Stomach (tissue), 9 donors: ENCODE results near the gene SLC22A5. TPM values are rescaled to one million over a fixed set of nuclear protein-coding genes. Genes with fewer than 3 reads are reported as not detected.

Experiments used
- DNase-seq, 2 donors: peaks; one replicate each; pipeline versions ENCODE4 v3.0.0 to v3.0.0-alpha.2; 2013 to 2019
- H3K27ac ChIP-seq, 5 donors: fragments of 200-600 bp in 4 of 5; sonication (generic) in 4 of 5; one replicate each; pipeline ENCODE4 v1.5.1; 2013 to 2019; ENCODE audit warnings: mild to moderate bottlenecking in 1 of 5, moderate library complexity in 1 of 5
- H3K27me3 ChIP-seq, 3 donors: fragments of 200-600 bp; sonication (generic); one replicate each; pipeline ENCODE4 v1.5.1; 2017 to 2019; ENCODE audit warnings: mixed run types in 1 of 3
- H3K36me3 ChIP-seq, 4 donors: fragments of 200-600 bp; sonication (generic); 1 replicate in 3 of 4; 2 replicates in 1 of 4; pipeline ENCODE4 v1.5.1; 2016 to 2019
- H3K4me1 ChIP-seq, 4 donors: fragments of 200-600 bp; sonication (generic); one replicate each; pipeline ENCODE4 v1.5.1; 2016 to 2019
- H3K4me3 ChIP-seq, 4 donors: fragments of 200-600 bp; sonication (generic) in 3 of 4; one replicate each; pipeline ENCODE4 v1.5.1; 2016 to 2019; ENCODE audit warnings: mild to moderate bottlenecking in 1 of 4
- H3K9me3 ChIP-seq, 4 donors: fragments of 200-600 bp; sonication (generic); one replicate each; pipeline ENCODE4 v1.5.1; 2016 to 2019
- CTCF ChIP-seq, 7 experiments: fragments of 450-650 bp in 4 of 7; fragments of 200-600 bp in 3 of 7; sonication (generic) in 3 of 7; IDR thresholded peaks; one replicate each; pipeline ENCODE4 v1.5.1; 2016 to 2019; ENCODE audit warnings: antibody characterized with exemption in 7 of 7, control low read depth in 2 of 7, mild to moderate bottlenecking in 1 of 7
- EP300 ChIP-seq: sonication (generic); formaldehyde crosslinking; IDR thresholded peaks from one replicate; pipeline ENCODE4 v1.6.1; 2017; ENCODE audit warnings: antibody characterized with exemption
- POLR2A ChIP-seq, 4 donors: fragments of 450-650 bp; IDR thresholded peaks; one replicate each; pipeline ENCODE4 v1.6.1; 2016; ENCODE audit warnings: antibody characterized with exemption in 4 of 4, control low read depth in 2 of 4, mild to moderate bottlenecking in 1 of 4, moderate library complexity in 1 of 4
- POLR2AphosphoS5 ChIP-seq, 3 donors: sonication (generic); formaldehyde crosslinking; IDR thresholded peaks; one replicate each; pipeline ENCODE4 v1.6.1; 2016; ENCODE audit warnings: antibody characterized with exemption in 3 of 3
- WGBS, 5 donors: extraction: QIAGEN DNeasy Blood & Tissue Kit in 3 of 5; methylation state at CpG; one replicate each; pipeline versions ENCODE4 v1.1.5 to v1.1.7; 2013 to 2018; 5-methylcytosine and 5-hydroxymethylcytosine counted together
- intact Hi-C: fragments of 100-400 bp; cut with DNase I; formaldehyde crosslinking; loops from one replicate; pipeline ENCODE4 v1.15.1; 2023; ENCODE audit warnings: low total_unique reads
- polyA plus RNA-seq, 3 donors: library from polyadenylated mRNA; stranded (reverse); fragments of 200-250 nt; gene quantifications; one replicate each; pipeline ENCODE4 v1.2.3, GENCODE V29; 2013
- total RNA-seq, 5 donors: library from RNA; depleted of rRNA; stranded (reverse); fragments of >200 nt; gene quantifications; one replicate each; pipeline versions ENCODE4 v1.1.0 to v1.2.3, GENCODE V29; 2014 to 2016
- donor health status: healthy with polysubstance abuse.
- donor health status: Bipolar disorder and iron deficiency.
- donor health status: healthy.

The SLC22A5 gene
- total and polyA plus RNA-seq, 8 donors = 2.1 to 46.1 (median 15.5) TPM

- no peaks in the 10 kb centered on the region for H3K27me3 ChIP-seq
Measured at GRCh38 chr5:132416306-132417009, 46.9 kb downstream of the SLC22A5 start.

GRCh38 chr5:132417010-132417439 is 47.5 kb downstream of the SLC22A5 start:
- intact Hi-C loops = loop anchor here (5.0 kb wide), 1 partner anchor 70 kb away; no protein-coding TSS in a partner anchor
- 68 to 82% (median 76%) methylated on average over 6 of the region's 6 CpGs for WGBS, 5 donors
- peak overlapping the region in 4 of 5 donors; percentile 22 to 100 (median 100) for H3K27ac ChIP-seq
- peaks cover 55 to 100% (median 82%) of the 10 kb centered on the region in 4 donors for H3K4me1 ChIP-seq
- DNase-seq = no peak
- H3K4me3 ChIP-seq = no peak overlapping the region
- H3K27me3 ChIP-seq = no peaks in the 10 kb centered on the region
- H3K9me3 ChIP-seq = no peaks in the 10 kb centered on the region
- H3K36me3 ChIP-seq = peaks cover 0 to 17% (median 14%) of the 10 kb centered on the region in 4 donors
- TF ChIP-seq CTCF (IDR thresholded peaks at IDR 0.05) (no peak), POLR2A (IDR thresholded peaks at IDR 0.05) (no peak), EP300 (no peak), POLR2AphosphoS5 (IDR thresholded peaks at IDR 0.05) (no peak)

More at GRCh38 chr5:132416306-132417009, 46.9 kb downstream of the SLC22A5 start:
- no peaks in the 10 kb centered on the region for H3K9me3 ChIP-seq
- DNase-seq = no peak
- 74 to 84% (median 78%) methylated on average over 6 of the region's 6 CpGs for WGBS, 5 donors
- TF ChIP-seq CTCF (IDR thresholded peaks at IDR 0.05) (no peak), POLR2AphosphoS5 (IDR thresholded peaks at IDR 0.05) (no peak), POLR2A (IDR thresholded peaks at IDR 0.05) (no peak), EP300 (no peak)
- peaks cover 0 to 17% (median 14%) of the 10 kb centered on the region in 4 donors for H3K36me3 ChIP-seq
- H3K4me3 ChIP-seq = no peak overlapping the region
- intact Hi-C loops = loop anchor here (5.0 kb wide), 1 partner anchor 71 kb away; no protein-coding TSS in a partner anchor
- peak overlapping the region in 4 of 5 donors; percentile 22 to 100 (median 100) for H3K27ac ChIP-seq
- H3K4me1 ChIP-seq = peaks cover 56 to 100% (median 82%) of the 10 kb centered on the region in 4 donors

- H3K27ac ChIP-seq = peak overlapping the region in 4 of 5 donors; percentile 22 to 100 (median 100)
- intact Hi-C loops = loop anchor here (5.0 kb wide), 1 partner anchor 70 kb away; no protein-coding TSS in a partner anchor
- 71 to 85% (median 82%) methylated on average over 6 of the region's 6 CpGs for WGBS, 5 donors
- DNase-seq = no peak
- H3K36me3 ChIP-seq = peaks cover 0 to 17% (median 14%) of the 10 kb centered on the region in 4 donors
- H3K4me3 ChIP-seq = no peak overlapping the region
- H3K27me3 ChIP-seq = no peaks in the 10 kb centered on the region
- H3K4me1 ChIP-seq = peaks cover 55 to 100% (median 82%) of the 10 kb centered on the region in 4 donors
- no peaks in the 10 kb centered on the region for H3K9me3 ChIP-seq
- TF ChIP-seq CTCF (IDR thresholded peaks at IDR 0.05) (no peak), POLR2AphosphoS5 (IDR thresholded peaks at IDR 0.05) (no peak), POLR2A (IDR thresholded peaks at IDR 0.05) (no peak), EP300 (no peak)
Measured at GRCh38 chr5:132417461-132417860, 48.0 kb downstream of the SLC22A5 start.

GRCh38 chr5:132417889-132418485 is 48.5 kb downstream of the SLC22A5 start:
- TF ChIP-seq POLR2AphosphoS5 (IDR thresholded peaks at IDR 0.05) = no peak
- no peak for TF ChIP-seq EP300
- TF ChIP-seq POLR2A (IDR thresholded peaks at IDR 0.05) = no peak
- no peak for TF ChIP-seq CTCF (IDR thresholded peaks at IDR 0.05)
- no peak for DNase-seq
- Histone ChIP-seq H3K4me1 (peaks cover 58 to 100% (median 84%) of the 10 kb centered on the region in 4 donors), H3K27me3 (no peaks in the 10 kb centered on the region), H3K9me3 (no peaks in the 10 kb centered on the region), H3K36me3 (peaks cover 0 to 19% (median 16%) of the 10 kb centered on the region in 4 donors), H3K4me3 (no peak overlapping the region), H3K27ac (peak overlapping the region in 4 of 5 donors; percentile 22 to 100 (median 100))
- intact Hi-C loops = loop anchor here (5.0 kb wide), 1 partner anchor 69 kb away; no protein-coding TSS in a partner anchor
- 80 to 88% (median 88%) methylated on average over 3 to 4 of the region's 4 CpGs for WGBS, 5 donors
